Embryonic facial prominence (tissue), 1 donor: ENCODE results near the gene KCTD2.
A peak's percentile ranks its signal among the peaks of the same experiment; 100 is the strongest.
"Not testable (repeated sequence)": the region's sequence is repeated elsewhere in the genome, so short reads cannot be mapped to it uniquely, and the experiment has no call there.

Experiments
- DNase-seq: peaks from one replicate; pipeline ENCODE4 v3.0.0-alpha.2; 2016; ENCODE audit errors: extremely low spot score

KCTD2 gene

DNA sequence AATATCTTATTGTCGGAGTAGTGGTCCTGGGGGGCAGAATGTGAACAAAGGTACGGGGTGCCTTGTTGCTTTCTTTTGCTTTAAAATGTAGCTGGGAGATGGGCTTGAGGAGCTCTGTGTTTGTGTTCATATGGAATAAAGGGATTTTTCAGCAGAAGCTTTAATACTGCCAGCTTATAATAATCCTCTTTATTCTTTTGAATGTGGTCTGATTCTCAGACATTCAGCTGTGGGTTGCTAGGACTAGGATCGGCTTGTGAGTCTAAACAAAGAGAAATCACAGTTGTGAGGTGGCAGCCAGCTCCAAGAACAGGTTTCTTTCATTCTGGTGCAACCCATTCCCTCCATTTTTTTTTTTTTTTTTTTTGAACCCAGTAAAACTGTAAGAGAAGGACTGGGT lies 27.3 kb upstream of the KCTD2 start:
- DNase-seq = no peak

DNA sequence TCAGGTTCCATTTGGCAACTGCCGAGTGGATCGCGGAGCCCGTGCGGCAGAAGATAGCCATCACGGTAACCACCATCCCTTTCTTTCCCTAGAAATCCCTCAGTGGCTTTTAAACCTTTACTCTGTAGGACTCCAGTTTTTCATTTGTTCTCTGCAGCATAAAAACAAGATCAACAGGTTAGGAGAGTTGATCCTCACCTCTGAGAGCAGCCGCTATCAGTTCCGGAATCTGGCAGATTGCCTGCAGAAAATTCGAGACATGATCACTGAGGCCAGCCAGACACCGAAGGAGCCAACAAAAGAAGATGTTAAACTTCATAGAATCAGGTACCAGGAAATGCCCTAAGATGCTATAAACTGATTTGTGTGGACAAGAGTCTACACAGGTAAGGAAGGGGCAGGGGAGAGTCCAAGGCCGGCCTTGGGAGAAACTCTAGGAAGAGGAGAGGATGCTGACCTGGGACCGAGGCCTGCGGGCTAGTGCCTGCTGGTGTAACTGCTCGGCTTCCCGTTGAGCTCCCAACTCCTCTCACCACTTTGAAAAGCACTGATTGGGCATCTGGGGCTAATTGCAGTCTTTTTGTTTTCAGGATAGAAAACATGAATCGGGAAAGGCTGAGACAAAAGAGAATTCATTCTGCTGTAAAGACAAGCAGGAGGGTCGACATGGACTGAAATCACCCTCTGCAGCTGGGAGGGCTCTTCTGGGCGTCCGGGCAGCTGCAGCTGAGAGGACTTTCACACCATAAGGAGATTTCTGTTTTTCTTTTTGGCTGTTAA lies 26.5 kb upstream of the KCTD2 start:
- DNase-seq = no peak

DNA sequence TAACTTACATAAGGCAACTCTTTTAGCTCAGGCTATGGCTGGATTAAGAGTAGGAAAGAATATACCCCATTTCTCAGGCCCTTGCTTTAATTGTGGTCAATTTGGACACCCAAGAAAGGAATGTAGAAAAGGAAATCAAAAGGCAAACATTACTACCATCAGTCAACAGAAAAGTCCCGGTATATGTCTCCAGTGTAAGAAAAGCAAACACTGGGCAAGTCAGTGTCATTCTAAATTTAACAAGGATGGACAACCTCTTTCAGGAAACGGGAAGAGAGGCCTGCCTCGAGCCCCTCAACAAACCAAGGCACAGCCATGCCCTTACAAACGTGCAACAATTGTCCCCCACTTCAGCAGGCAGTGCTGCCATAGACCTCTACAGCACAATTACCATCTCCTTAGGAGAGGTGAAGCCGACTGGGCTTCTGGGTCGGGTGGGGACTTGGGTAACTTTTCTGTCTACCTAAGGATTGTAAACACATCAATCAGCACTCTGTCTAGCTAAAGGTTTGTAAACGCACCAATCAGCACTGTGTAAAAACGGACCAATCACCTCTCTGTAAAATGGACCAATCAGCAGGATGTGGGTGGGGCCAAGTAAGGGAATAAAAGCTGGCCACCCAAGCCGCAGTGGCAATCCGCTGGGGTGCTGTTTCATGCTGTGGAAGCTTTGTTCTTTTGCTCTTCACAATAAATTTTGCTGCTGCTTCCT lies 22.2 kb upstream of the KCTD2 start:
- no peak for DNase-seq

DNA sequence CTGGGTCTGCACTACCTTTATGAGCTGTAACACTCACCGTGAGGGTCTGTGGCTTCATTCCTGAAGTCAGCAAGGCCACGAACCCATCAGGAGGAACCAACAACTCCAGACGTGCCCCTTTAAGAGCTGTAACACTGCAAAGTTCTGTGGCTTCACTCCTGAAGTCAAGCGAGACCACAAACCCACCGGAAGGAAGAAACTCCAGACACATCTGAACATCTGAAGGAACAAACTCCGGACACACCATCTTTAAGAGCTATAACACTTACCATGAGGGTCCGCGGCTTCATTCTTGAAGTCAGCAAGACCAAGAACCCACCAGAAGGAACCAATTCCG lies 21.7 kb upstream of the KCTD2 start:
- not testable (repeated sequence) for DNase-seq

DNA sequence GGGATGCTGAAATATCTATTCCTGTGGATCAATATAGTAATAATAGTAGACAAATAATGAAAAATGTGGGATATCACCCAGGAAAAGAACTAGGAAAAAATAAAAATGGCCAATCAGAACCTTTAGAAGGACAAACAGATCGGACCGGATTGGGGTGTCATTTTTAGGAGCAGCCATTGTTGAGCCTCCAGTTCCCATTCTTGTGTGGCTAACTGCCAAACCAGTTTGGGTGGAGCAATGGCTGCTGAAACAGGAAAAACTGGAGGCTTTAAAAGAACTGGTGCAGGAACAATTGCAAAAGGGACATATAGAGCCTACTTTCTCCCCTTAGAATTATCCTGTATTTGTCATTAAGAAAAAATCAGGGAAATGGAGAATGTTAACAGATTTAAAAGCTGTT lies 20.4 kb upstream of the KCTD2 start:
- DNase-seq = not testable (repeated sequence)

DNA sequence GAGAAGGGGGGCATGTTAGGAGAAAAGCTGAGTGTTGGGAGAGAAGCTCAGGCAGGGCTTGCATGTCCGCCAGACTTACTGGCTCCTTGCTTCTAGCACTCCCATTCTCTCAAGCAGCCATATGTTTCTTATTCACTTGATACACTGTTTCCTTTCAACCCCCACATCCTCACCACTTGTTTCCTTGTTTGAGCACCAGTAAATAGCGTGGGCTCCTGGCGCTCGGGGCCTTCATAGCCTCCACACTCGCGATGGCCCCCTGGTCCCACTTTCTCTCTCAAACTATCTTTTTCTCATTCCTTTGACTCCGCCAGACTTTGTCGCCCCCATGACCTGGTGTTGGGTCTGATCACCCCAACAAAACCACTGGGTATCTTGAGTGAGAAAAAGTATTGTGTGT lies 16.9 kb upstream of the KCTD2 start:
- no peak for DNase-seq

DNA sequence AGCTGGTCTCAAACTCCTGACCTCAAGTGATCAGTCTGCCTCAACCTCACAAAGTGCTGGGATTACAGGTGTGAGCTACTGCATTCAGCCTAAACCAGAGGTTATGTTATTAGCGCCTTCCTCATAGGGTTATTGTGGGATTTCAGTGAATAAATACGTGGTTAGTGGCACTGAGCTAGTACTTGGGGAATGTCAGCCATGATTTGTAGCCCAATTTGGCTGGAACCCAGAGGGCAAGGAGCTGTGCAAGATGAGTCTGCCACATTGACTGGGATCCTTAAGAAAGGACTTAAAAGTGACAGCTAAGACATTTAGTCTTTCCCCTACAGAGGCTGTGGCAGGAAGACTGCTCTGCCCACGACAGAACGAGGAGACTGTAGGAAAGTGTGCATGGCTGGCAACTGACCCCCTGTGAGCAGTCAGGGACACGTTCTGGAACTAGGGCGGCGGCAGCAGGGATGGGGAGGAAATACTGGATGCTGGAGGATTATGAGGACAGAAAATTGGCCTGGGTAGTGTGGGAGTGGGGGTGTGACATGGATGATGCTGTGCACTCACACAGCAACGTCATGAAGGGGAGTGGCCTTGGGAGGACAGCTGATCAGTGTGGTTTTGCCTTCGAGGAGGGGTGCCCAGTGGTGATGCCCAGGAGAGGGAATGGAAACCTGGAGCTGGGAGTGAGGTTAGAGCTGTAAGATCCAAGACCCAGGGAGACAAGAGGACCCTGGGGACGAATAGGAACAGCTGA lies 14.9 kb upstream of the KCTD2 start:
- peak; percentile 50 for DNase-seq

DNA sequence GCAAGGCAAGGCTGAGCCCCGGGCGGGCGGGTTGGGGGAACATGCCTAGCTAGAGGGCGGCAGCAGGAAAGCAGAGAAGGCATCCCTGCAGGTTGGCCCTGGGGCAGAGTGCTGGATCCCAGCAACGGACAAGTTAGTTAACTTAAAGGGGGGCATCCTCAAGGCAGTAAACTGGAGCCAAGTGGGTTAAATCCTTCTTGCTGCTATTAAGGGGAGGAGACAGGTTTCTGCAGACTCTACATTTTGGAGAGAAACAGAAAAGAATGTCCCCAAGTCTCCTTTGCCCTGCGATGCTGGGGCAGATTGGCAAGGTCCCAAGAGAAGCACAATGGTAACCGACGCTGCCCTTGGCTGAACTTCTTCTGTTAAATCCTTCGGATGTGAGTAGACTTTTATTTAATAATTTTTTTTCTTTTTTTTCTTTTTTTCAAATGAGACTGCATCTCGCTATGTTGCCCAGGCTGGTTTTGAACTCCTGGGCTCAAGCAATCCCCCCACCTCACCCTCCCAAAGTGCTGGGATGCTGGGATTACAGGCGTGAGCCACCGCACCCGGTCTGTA lies 14.2 kb upstream of the KCTD2 start:
- DNase-seq = no peak

DNA sequence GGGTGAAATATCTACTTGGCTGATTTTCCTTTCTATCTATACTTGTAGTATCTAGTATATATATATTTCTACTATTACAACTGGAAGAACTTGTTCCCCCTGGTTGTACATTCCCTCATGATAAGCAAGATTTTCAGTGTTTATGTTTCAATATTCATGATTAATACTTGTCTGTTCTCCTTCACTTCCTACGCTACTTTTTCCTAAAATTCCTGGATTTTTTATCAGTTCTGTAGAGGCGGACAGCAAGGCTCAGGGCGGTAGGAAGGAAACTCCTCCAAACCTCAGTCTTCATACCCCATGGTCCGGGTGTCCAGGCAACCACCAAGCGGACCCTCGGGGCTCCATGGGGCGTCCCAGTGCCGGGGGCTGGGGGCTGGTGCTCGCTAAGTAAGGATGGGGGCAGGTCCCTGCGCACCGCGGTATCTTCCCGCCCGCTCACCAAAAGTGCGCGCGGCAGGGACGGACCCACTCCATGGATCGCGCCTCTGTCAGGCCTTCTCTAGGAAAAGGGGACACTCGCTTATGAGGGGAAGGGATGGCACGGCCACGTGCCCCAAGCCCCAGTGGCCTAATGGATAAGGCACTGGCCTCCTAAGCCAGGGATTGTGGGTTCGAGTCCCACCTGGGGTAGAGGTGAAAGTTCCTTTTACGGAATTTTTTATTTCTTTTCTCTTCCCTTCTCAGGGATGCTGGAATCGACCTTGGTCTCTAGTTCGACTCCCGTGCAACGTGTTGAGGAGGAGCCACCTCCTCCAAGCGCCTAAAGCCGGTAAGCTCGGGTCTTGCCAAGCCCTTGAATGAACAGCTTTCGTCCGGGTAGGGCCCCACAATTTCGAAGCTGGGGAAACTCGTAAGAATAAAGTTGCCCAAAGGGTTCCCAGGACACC lies 13.4 kb upstream of the KCTD2 start:
- DNase-seq = peak; percentile 81

DNA sequence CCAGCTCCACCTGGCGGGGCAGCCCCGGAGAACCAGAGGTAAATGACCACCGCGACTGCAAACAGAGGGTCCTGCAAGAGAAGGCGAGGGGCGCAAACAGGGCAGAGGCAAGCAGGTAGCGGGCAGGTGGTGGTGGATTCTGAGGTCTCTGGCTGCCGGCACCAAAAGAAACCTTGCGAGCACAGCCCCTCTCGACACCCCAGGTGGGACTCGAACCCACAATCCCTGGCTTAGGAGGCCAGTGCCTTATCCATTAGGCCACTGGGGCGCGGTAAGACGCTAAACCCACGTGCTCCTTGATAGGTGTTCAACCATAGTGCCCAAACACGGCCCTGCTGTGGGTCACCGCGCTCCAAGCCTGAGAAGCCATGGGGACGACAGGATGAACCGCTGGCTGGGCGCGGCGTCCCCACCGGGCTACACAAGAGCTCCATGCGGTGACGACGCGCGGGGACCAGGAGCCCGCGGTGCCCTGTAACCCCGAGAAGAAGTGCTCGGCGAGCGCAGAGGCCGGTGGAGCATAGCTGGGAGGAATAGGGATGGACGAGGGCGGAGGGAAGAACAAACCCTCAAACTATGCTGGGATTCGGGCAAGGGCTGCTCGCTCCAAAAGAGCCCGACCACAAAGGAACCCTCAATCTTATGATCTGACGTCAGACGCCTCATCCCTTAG lies 12.7 kb upstream of the KCTD2 start:
- DNase-seq = peak; percentile 64

DNA sequence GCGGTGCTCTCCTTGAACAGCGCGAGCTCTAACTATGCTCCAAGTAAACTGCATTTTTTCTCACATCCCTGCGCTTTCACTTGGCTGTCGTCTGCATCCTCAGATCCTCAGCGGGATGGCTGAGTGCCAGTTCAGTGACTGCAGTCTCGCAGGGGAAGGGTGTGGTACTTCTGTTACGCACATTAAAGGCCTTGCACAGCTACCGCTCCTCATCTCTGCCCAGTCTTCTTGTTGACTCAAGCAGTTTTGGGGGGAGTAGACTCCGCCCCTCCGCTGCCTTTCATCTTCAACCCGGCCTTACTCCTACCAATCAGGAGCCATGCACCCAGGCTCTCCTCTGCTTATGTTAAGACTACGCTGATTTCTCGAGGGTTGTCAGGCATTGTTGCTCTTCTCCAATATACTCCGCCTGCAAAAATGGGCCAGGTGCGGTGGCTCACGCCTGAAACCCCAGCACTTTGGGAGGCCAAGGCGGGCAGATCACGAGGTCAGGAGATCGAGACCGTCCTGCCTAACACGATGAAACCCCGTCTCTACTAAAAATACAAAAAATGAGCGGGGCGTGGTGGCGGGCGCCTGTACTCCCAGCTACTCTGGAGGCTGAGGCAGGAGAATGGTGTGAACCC lies 10.3 kb upstream of the KCTD2 start:
- DNase-seq = peak; percentile 59

DNA sequence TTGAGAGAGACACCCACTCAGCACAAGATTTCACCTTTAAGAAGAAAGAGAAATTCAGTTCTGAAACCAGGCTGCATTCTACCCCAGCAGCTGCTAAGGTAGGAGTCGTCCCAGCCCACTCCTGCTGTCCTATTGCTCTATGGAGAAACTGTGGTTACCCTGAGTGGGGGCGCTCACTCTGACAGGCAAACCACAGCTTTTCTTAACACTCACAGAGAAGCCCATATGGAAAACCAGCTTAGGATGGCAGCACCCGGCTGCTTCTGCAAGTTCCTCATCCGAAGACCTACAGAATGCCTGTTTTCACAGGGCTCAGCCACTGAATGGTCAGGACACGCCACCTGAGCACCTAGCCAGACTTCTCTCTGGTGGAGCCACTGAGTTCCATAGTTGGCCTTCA lies 7.8 kb upstream of the KCTD2 start:
- no peak for DNase-seq

DNA sequence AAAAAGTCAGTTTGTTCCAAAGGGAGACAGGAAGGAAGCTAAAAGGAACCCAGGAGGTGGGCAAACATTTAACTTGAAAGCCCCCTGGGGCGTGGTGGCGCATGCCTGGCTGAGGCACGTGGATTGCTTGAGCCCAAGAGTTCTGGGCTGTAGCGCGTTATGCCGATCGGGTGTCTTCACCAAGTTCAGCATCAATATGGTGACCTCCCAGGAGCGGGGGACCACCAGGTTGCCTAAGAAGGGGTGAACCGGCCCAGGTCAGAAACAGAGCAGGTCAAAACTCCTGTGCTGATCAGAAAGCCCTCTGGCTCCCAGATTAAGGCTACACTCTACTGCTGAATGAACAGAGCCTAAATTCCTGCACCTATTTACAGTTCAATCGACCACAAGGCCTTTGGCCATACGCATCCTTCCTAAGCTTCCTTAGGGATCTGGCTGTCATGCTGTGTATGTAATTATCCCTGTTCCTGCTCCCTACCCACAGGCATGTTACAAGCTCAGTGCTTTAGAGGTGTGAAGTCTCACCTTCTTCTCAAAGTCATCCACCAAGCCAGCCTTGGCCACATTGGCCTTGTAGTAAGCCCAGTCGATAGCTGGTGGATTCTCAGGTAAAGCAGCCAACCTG lies 5.3 kb upstream of the KCTD2 start:
- no peak for DNase-seq

DNA sequence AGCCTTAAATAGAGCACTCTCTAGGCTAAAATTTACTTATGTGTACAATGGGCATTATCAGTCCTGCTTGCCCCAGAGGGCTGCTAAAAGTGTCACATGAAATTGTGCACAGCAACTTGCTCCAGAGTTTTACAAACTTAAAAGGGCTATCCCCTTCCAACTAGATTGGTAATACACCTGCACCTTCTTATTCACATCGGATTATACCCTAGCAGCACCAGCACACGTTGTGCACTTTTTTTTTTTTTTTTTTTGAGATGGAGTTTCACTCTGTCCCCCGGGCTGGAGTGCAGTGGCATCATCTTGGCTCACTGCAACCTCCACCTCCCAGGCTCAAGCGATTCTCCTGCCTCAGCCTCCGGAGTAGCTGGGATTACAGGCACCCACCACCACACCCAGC lies 3.2 kb upstream of the KCTD2 start:
- not testable (repeated sequence) for DNase-seq

DNA sequence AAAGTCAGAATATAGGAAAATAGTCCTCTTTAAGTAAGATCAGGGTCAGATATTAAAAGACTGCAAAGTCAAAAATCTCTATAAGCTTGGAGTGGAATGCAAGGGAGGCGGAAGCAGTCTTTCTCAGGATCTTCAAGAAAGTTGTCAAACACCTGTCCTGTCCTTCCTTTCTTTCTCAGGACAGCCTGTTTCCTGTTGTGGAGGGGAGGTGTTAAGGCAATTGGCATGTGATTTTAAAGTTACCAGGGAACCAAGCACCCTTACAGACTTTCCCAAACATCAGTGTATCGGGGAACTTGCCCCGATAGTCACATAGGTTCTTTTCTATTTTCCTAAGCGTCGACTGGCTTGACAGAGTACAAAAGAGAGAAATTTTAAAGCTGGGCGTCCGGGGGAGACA lies 2.3 kb upstream of the KCTD2 start:
- no peak for DNase-seq

DNA sequence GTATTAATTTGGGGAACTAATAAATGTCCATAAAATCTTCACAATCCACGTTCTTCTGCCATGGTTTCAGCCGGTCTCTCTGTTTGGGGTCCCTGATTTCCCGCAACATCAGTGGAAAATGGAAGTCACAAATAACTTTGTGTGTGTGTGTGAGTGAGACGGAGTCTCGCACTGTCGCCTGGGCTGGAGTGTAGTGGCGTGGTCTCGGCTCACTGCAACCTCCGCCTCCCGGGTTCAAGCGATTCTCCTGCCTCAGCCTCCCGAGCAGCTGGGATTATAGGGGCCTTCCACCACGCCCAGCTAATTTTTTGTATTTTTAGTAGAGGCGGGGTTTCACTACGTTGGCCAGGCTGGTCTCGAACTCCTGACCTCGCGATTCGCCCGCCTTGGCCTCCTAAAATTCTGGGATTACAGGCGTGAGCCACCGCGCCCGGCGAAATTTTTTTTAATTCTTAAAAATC lies 1.0 kb upstream of the KCTD2 start:
- not testable (repeated sequence) for DNase-seq

DNA sequence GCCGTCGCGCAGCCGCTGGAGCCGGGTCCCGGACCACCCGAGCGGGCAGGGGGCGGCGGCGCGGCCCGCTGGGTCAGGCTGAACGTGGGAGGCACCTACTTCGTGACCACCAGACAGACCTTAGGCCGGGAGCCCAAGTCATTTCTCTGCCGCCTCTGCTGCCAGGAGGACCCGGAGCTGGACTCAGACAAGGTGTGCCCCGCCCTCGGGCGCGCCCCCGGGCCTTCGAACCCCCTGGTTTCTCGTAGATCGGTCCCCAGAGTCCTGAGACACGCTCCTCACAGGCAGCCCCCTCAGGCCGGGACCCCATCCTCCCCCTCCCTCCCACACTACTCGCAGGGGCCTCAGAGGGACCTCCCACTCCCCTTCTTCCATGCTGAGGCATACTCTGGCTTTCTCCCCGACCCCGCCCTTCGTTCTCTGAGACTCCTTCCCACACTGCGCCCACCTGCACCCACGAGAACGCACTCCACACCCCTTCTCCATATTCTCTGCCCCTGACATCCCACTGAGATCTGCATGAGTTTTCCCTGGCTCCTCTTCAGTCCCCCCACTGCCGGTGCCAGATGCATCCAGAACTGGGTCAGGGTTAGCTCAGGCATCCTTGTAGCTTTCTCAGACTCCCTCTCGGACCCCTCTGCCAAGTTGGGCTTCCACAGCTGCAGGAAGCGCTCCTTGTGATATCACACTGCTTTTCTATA lies 523 bp downstream of the KCTD2 start:
- DNase-seq = peak; percentile 16

DNA sequence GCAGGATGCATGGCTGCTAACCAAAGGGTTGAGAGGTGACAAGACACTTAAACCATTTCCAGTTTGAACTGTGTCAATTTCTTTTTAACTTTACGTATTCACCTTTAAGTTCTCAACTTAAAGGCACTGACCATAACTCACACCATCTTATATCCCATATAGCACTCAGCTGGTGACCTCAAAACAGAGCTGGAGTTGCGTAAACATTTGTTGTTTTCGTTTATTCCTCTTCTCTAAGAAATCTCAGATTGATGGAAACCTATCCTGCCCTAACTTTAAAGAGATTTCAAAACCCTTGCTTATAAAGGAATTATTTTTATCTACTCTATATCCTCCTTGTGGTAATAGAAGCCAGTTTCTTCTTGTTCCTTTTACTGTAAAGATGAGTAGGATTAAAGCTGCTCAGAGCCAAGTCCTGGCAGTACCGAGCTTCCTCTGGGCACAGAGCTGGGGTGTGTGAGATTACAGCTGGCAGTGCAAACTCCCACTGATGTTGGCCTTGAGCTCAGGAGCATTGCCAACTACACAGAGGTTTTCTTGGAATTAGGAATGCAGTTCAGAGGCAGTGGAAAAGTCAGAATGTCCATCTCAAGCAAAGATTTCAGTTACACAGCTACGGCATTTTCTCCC lies 1.3 kb downstream of the KCTD2 start:
- DNase-seq = peak; percentile 4

DNA sequence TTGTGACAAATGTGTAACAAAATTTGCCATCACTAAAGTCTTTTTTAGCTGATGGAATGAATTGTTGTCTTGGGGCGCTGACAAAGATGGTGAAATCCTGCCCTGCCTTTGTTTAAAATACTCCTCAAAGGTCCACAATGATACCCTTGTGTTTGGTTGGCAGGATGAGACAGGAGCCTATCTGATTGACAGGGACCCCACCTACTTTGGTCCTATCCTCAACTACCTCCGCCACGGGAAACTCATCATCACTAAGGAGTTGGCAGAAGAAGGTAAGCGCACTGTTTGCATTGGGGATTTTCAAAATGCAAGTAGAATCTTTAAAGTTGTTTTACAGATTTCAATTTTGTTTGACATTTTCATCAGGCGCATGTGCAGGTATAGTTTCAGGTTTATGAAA lies 2.0 kb downstream of the KCTD2 start:
- DNase-seq = peak; percentile 3
